IMR-90 (cell line): Measurements from ENCODE around the gene TIAM1.

Experiments used
- BHLHE40 ChIP-seq: fragments of 150-350 bp; IDR thresholded peaks from 2 replicates; pipeline ENCODE4 v1.6.1; 2016; ENCODE audit warnings: mild to moderate bottlenecking, low read depth, low read length
- CEBPB ChIP-seq: IDR thresholded peaks from 2 replicates; pipeline ENCODE4 v1.6.1; 2012; ENCODE audit warnings: low read depth, low read length, improper control_type of control experiment
- CTCF ChIP-seq: conservative IDR thresholded peaks from 2 replicates; pipeline ENCODE4 v1.5.1; 2012; ENCODE audit warnings: mild to moderate bottlenecking, low read depth, low read length, improper control_type of control experiment
- ELK1 ChIP-seq: fragments of 150-350 bp; IDR thresholded peaks from 2 replicates; pipeline ENCODE4 v1.6.1; 2016; ENCODE audit warnings: low read depth, mild to moderate bottlenecking, low read length, moderate library complexity, borderline replicate concordance
- FOS ChIP-seq: fragments of 150-350 bp; IDR thresholded peaks from 2 replicates; pipeline ENCODE4 v1.6.1; 2016; ENCODE audit warnings: low read depth, low read length
- MAFK ChIP-seq: IDR thresholded peaks from 2 replicates; pipeline ENCODE4 v1.6.1; 2012; ENCODE audit warnings: low read depth, low read length, improper control_type of control experiment
- MAZ ChIP-seq: IDR thresholded peaks from 2 replicates; pipeline ENCODE4 v1.6.1; 2012; ENCODE audit warnings: low read depth, mild to moderate bottlenecking, low read length, improper control_type of control experiment, moderate library complexity, borderline replicate concordance
- MXI1 ChIP-seq: IDR thresholded peaks from 2 replicates; pipeline ENCODE4 v1.6.1; 2012; ENCODE audit warnings: low read depth, mild to moderate bottlenecking, low read length, moderate library complexity, borderline replicate concordance
- POLR2A ChIP-seq: IDR thresholded peaks from 2 replicates; pipeline ENCODE4 v1.6.1; 2012; ENCODE audit warnings: mild to moderate bottlenecking, low read depth, low read length
- RAD21 ChIP-seq: IDR thresholded peaks from 2 replicates; pipeline ENCODE4 v1.6.1; 2012; ENCODE audit warnings: low read length, improper control_type of control experiment
- RCOR1 ChIP-seq: IDR thresholded peaks from 2 replicates; pipeline ENCODE4 v1.6.1; 2012; ENCODE audit warnings: mild to moderate bottlenecking, low read length, improper control_type of control experiment; ENCODE audit not compliant: insufficient replicate concordance
- RFX5 ChIP-seq: IDR thresholded peaks from 2 replicates; pipeline ENCODE4 v1.8.0; 2012; ENCODE audit warnings: low read depth, mild to moderate bottlenecking, low read length, moderate library complexity
- SMC3 ChIP-seq: fragments of 150-350 bp; IDR thresholded peaks from 2 replicates; pipeline ENCODE4 v1.6.1; 2016; ENCODE audit warnings: low read depth, mild to moderate bottlenecking, antibody characterized with exemption, low read length, moderate library complexity
- USF2 ChIP-seq: fragments of 150-350 bp; IDR thresholded peaks from 2 replicates; pipeline ENCODE4 v1.6.1; 2017; ENCODE audit warnings: mild to moderate bottlenecking, antibody characterized with exemption, low read length, low read depth

GRCh38 chr21:31287201-31287600 is 56.9 kb downstream of the TIAM1 start:
- no peak for TF ChIP-seq CTCF
- TF ChIP-seq POLR2A = no peak
- no peak for TF ChIP-seq MXI1
- no peak for TF ChIP-seq CEBPB
- TF ChIP-seq USF2 = no peak
- TF ChIP-seq MAZ = no peak
- TF ChIP-seq RFX5 = no peak
- no peak for TF ChIP-seq FOS
- TF ChIP-seq BHLHE40 = no peak
- no peak for TF ChIP-seq RAD21
- no peak for TF ChIP-seq ELK1
- no peak for TF ChIP-seq MAFK
- TF ChIP-seq SMC3 = no peak
- TF ChIP-seq RCOR1 = no peak
